ENCODE results near the gene POLR3E. TPM values are rescaled to one million over a fixed set of nuclear protein-coding genes. Genes with fewer than 3 reads are reported as not detected.

The POLR3E gene
- total and polyA plus RNA-seq, 2 donors (not counting 3 experiments of a cell fraction or from before 2014, with no cell fraction given): 48.3 to 62.2 TPM

GRCh38 chr16:22373662-22374310 lies 76.6 kb downstream of the POLR3E start:
- ChIA-PET POLR2A (no interaction called here), CTCF (interaction anchor here (1.5 to 2.1 kb wide), 3 partner anchors 18 to 53 kb away, joined by 3 to 6 read pairs (median 5); no protein-coding TSS in a partner anchor)
- peak overlapping the region; percentile 69 for H2AFZ ChIP-seq (ENCODE audit: low read depth, low read length)
- DNase-seq (ENCODE audit: low read depth, low spot score): peak; percentile 56
- H3K9me1 ChIP-seq (replicated peaks; ENCODE audit: control insufficient read depth, extremely low read depth, insufficient read depth, low read length): no peaks in the 10 kb centered on the region
- H3K79me2 ChIP-seq (ENCODE audit: control insufficient read depth, insufficient read depth, low read length): peaks cover 55% of the 10 kb centered on the region
- peak overlapping the region; percentile 71 for H3K27ac ChIP-seq (ENCODE audit: insufficient read depth, low read depth, low read length)
- H3K9me3 ChIP-seq (replicated peaks; ENCODE audit: control insufficient read depth, insufficient read depth, low read length): no peaks in the 10 kb centered on the region
- peak overlapping the region; percentile 94 for H3K9ac ChIP-seq (replicated peaks; ENCODE audit: extremely low read depth, insufficient read depth, low read length)
- intact Hi-C loops (cut with micrococcal nuclease) (loop anchor here (2.0 kb wide), 2 partner anchors 13 to 29 kb away; no protein-coding TSS in a partner anchor), dilution Hi-C loops (cut with MboI; ENCODE audit: extremely low pct_ligation_motif_present, low sequenced_read_pairs) (no loop called here)
- peak overlapping the region; percentile 95 for H3K4me2 ChIP-seq (ENCODE audit: insufficient read depth, low read length)
- H3K4me1 ChIP-seq (ENCODE audit: control insufficient read depth, extremely low read depth, insufficient read depth, low read length): peaks cover 46% of the 10 kb centered on the region
- H3K4me3 ChIP-seq (replicated peaks in 1 of 3; ENCODE audit: insufficient read depth in 1 of 3, low read depth in 1 of 3, low read length in 3 of 3): peak overlapping the region; percentile 82 to 97 (median 87)
- TF ChIP-seq FOS (IDR thresholded peaks at IDR 0.05; ENCODE audit: borderline replicate concordance, insufficient read depth, low read length): no peak
- no peak for TF ChIP-seq POLR2AphosphoS5 (IDR thresholded peaks at IDR 0.05; ENCODE audit: insufficient read depth, low read depth, low read length)
- TF ChIP-seq EZH2 (IDR thresholded peaks at IDR 0.05; ENCODE audit: borderline replicate concordance, low read depth, low read length, severe bottlenecking): no peak
- TF ChIP-seq MYC (IDR thresholded peaks at IDR 0.05; ENCODE audit: low read depth, low read length): no peak
- FAIRE-seq: no peak
- H4K20me1 ChIP-seq (replicated peaks; ENCODE audit: control insufficient read depth, extremely low read depth, insufficient read depth, low read length): peaks cover 3% of the 10 kb centered on the region
- peaks cover 0 to 2% of the 10 kb centered on the region in 2 experiments for H3K36me3 ChIP-seq (ENCODE audit: control insufficient read depth in 2 of 2, extremely low read depth in 1 of 2, insufficient read depth in 2 of 2, low read length in 2 of 2)
- no peaks in the 10 kb centered on the region for H3K27me3 ChIP-seq (ENCODE audit: control insufficient read depth in 2 of 2, insufficient read depth in 2 of 2, low read length in 2 of 2)
- BruUV-seq (replicated peaks): no TSS peak

DNA sequence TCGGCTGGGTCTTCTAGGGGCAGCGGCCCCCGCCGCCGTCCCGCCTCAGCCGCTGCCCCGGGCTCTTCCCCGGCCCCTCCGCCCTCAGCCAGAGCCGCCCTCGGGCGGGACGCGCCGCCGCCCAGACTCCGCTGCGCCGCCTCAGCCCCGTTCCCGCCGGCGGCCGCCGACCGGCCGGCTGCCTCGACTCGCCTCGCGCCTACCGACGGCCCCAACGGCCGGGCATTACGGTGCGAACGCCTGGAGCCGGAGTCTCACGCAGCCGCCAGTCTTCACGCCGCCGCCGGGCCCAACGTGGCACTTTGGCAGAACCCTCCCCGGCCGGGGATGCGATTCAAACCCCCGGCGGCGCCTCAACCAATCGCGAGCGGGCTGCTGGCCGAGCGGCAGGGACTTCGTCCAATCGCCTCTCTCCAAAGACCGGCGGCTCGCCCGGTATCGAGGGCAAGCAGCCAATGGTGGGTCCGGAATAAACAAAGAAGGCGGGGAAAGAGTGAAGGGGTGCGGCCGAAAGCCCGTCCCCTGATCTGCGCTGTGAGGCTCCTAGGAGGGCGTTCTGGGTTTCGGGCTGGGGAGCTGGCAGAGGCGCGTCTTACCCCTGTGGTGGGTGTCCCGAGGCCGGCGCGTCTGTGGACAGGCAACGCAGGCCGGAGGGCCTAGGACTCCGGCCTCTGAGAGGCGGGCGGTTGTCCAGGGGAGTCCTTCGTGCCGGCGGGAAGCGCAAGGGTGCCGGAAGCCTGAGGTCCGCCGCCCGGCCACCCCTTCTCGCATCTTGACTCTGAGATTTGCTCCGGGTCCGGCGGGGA lies 77.3 kb downstream of the POLR3E start, which contains the start of gene CDR2:
Gene CDR2 (minus strand): TSS at position 309 of the 806 bp plus-strand sequence. CDS start 310 bp downstream, outside the sequence.
- Histone ChIP-seq H3K4me1 (ENCODE audit: control insufficient read depth, extremely low read depth, insufficient read depth, low read length) (peaks cover 39% of the 10 kb centered on the region), H3K27ac (ENCODE audit: insufficient read depth, low read depth, low read length) (peak within 1 kb of the TSS; percentile 71), H3K4me3 (replicated peaks in 1 of 3; ENCODE audit: insufficient read depth in 1 of 3, low read depth in 1 of 3, low read length in 3 of 3) (peak within 1 kb of the TSS; percentile 82 to 97 (median 87)), H3K36me3 (ENCODE audit: control insufficient read depth in 2 of 2, extremely low read depth in 1 of 2, insufficient read depth in 2 of 2, low read length in 2 of 2) (peaks cover 0 to 2% of the 10 kb centered on the region in 2 experiments), H3K4me2 (ENCODE audit: insufficient read depth, low read length) (peak within 1 kb of the TSS; percentile 95), H3K9me1 (replicated peaks; ENCODE audit: control insufficient read depth, extremely low read depth, insufficient read depth, low read length) (no peaks in the 10 kb centered on the region), H3K9ac (replicated peaks; ENCODE audit: extremely low read depth, insufficient read depth, low read length) (peak within 1 kb of the TSS; percentile 94), H3K79me2 (ENCODE audit: control insufficient read depth, insufficient read depth, low read length) (peaks cover 48% of the 10 kb centered on the region), H2AFZ (ENCODE audit: low read depth, low read length) (peak within 1 kb of the TSS; percentile 74), H4K20me1 (replicated peaks; ENCODE audit: control insufficient read depth, extremely low read depth, insufficient read depth, low read length) (peaks cover 3% of the 10 kb centered on the region), H3K27me3 (ENCODE audit: control insufficient read depth in 2 of 2, insufficient read depth in 2 of 2, low read length in 2 of 2) (no peaks in the 10 kb centered on the region), H3K9me3 (replicated peaks; ENCODE audit: control insufficient read depth, insufficient read depth, low read length) (no peaks in the 10 kb centered on the region)
- FAIRE-seq (peak; percentile 87), DNase-seq (ENCODE audit: low read depth, low spot score) (peak; percentile 97)
- no TSS peak for BruUV-seq (replicated peaks)
- ChIA-PET POLR2A (interaction anchor here (0.6 kb wide), 1 partner anchor 29 kb away, joined by 7 read pairs; no protein-coding TSS in a partner anchor), CTCF (interaction anchor here (0.6 to 1.8 kb wide), 4 partner anchors 10 to 54 kb away, joined by 3 to 5 read pairs (median 3); no protein-coding TSS in a partner anchor)
- intact Hi-C loops (cut with micrococcal nuclease) (no loop called here), dilution Hi-C loops (cut with MboI; ENCODE audit: extremely low pct_ligation_motif_present, low sequenced_read_pairs) (no loop called here)
- TF ChIP-seq POLR2A (IDR thresholded peaks at IDR 0.05; ENCODE audit: low read depth, low read length): peak; percentile 77
- no peak for TF ChIP-seq CTCF (IDR thresholded peaks at IDR 0.05; ENCODE audit: extremely low read depth in 1 of 2, insufficient read depth in 1 of 2, low read depth in 1 of 2, low read length in 2 of 2)
- peak; percentile 85 for TF ChIP-seq POLR2AphosphoS5 (IDR thresholded peaks at IDR 0.05; ENCODE audit: insufficient read depth, low read depth, low read length)
- TF ChIP-seq EZH2 (IDR thresholded peaks at IDR 0.05; ENCODE audit: borderline replicate concordance, low read depth, low read length, severe bottlenecking): no peak
- no peak for TF ChIP-seq GATA2 (IDR thresholded peaks at IDR 0.05; ENCODE audit: insufficient read depth, insufficient read length, low read depth, low read length)
- no peak for TF ChIP-seq MAX (IDR thresholded peaks at IDR 0.05; ENCODE audit: insufficient read depth, insufficient read length)
- TF ChIP-seq MYC (IDR thresholded peaks at IDR 0.05; ENCODE audit: low read depth, low read length): no peak
- TF ChIP-seq JUN (IDR thresholded peaks at IDR 0.05; ENCODE audit: borderline replicate concordance, insufficient read depth, insufficient read length, low read depth): no peak
- TF ChIP-seq FOS (IDR thresholded peaks at IDR 0.05; ENCODE audit: borderline replicate concordance, insufficient read depth, low read length): no peak
